HG02943 (cell line): ENCODE data around the gene POLE.

ENCODE experiments used
- ATAC-seq: cut with Tn5 transposase; IDR thresholded peaks from one replicate; pipeline ENCODE4 v1.9.1; 2021; ENCODE audit warnings: mild to moderate bottlenecking, low read depth, moderate library complexity; ENCODE audit not compliant: unreplicated experiment

Gene POLE

GRCh38 chr12:132689227-132689626, 2.1 kb upstream of the POLE start:
- ATAC-seq, result no peak

GRCh38 chr12:132686825-132687210, 324 bp downstream of the POLE start:
- peak; percentile 26 for ATAC-seq

- no peak for ATAC-seq
These were observed 1.7 kb downstream of the POLE start for GRCh38 chr12:132685400-132685799.

- ATAC-seq, result no peak
These were observed 9.7 kb downstream of the POLE start for GRCh38 chr12:132677492-132677891.

GRCh38 chr12:132675757-132676432, 11.2 kb downstream of the POLE start:
- ATAC-seq, result no peak

GRCh38 chr12:132674561-132674960, 12.6 kb downstream of the POLE start:
- ATAC-seq, result no peak

- no peak for ATAC-seq
These were observed 13.6 kb downstream of the POLE start for GRCh38 chr12:132673288-132674179.

GRCh38 chr12:132672678-132673077, 14.5 kb downstream of the POLE start:
- no peak for ATAC-seq

GRCh38 chr12:132672116-132672515, 15.0 kb downstream of the POLE start:
- ATAC-seq, result no peak

GRCh38 chr12:132669166-132669879, 17.8 kb downstream of the POLE start:
- ATAC-seq, result no peak

- no peak for ATAC-seq
These were observed 18.7 kb downstream of the POLE start for GRCh38 chr12:132668191-132669088.

- ATAC-seq, result no peak
These were observed 21.3 kb downstream of the POLE start for GRCh38 chr12:132665794-132666193.

- ATAC-seq, result no peak
These were observed 22.0 kb downstream of the POLE start for GRCh38 chr12:132665149-132665491.

- ATAC-seq, result no peak
These were observed 22.7 kb downstream of the POLE start for GRCh38 chr12:132664206-132665148.

GRCh38 chr12:132662901-132663755, 24.0 kb downstream of the POLE start:
- no peak for ATAC-seq

- ATAC-seq, result no peak
These were observed 25.2 kb downstream of the POLE start for GRCh38 chr12:132661972-132662371.

- no peak for ATAC-seq
These were observed 26.1 kb downstream of the POLE start for GRCh38 chr12:132660996-132661395.

- ATAC-seq, result no peak
These were observed 27.1 kb downstream of the POLE start for GRCh38 chr12:132660052-132660451.
